Endodermal cell (in vitro differentiated cells): ENCODE results near the gene PLEKHM3. TPM values are rescaled to one million over a fixed set of nuclear protein-coding genes. Genes with fewer than 3 reads are reported as not detected.
A peak's percentile ranks its signal among the peaks of the same experiment; 100 is the strongest.

Experiments used
- DNase-seq: peaks from one replicate; pipeline ENCODE4 v3.0.0-alpha.2; 2017
- H3K27ac ChIP-seq: 2 replicates; pipeline ENCODE4 v1.5.1; 2013; ENCODE audit warnings: mild to moderate bottlenecking, low read depth, low read length, moderate library complexity
- H3K27me3 ChIP-seq: 2 replicates; pipeline ENCODE4 v1.6.1; 2013; ENCODE audit warnings: mild to moderate bottlenecking, low read length, moderate library complexity; ENCODE audit not compliant: insufficient read depth, control insufficient read depth, poor library complexity, severe bottlenecking
- H3K36me3 ChIP-seq: 2 replicates; pipeline ENCODE4 v1.7.0; 2013; ENCODE audit warnings: mild to moderate bottlenecking, low read length, moderate library complexity; ENCODE audit not compliant: control insufficient read depth, insufficient read depth
- H3K4me1 ChIP-seq: one replicate; pipeline ENCODE4 v1.7.0; 2013; ENCODE audit warnings: low read length; ENCODE audit not compliant: control insufficient read depth, insufficient read depth
- H3K4me3 ChIP-seq: 2 replicates; pipeline ENCODE4 v1.5.1; 2013; ENCODE audit warnings: mild to moderate bottlenecking, low read length, moderate library complexity
- H3K9ac ChIP-seq: 2 replicates; pipeline ENCODE4 v1.6.1; 2013; ENCODE audit warnings: mild to moderate bottlenecking, low read length, moderate library complexity; ENCODE audit not compliant: poor library complexity, severe bottlenecking; ENCODE audit errors: extremely low read depth
- H3K9me3 ChIP-seq: 2 replicates; pipeline ENCODE4 v1.6.1; 2013; ENCODE audit warnings: mild to moderate bottlenecking, low read length, moderate library complexity; ENCODE audit not compliant: control insufficient read depth
- H3K27ac Mint-ChIP-seq: 2 replicates; pipeline ENCODE4 v1.8.0; 2020; ENCODE audit warnings: mixed read lengths
- H3K27me3 Mint-ChIP-seq: 2 replicates; pipeline ENCODE4 v1.8.0; 2021; ENCODE audit warnings: mild to moderate bottlenecking, mixed read lengths; ENCODE audit not compliant: insufficient read depth
- H3K36me3 Mint-ChIP-seq: 2 replicates; pipeline ENCODE4 v1.8.0; 2020; ENCODE audit warnings: low read depth, mixed read lengths
- H3K4me1 Mint-ChIP-seq: 2 replicates; pipeline ENCODE4 v1.8.0; 2020; ENCODE audit warnings: mixed read lengths
- H3K4me3 Mint-ChIP-seq: 2 replicates; pipeline ENCODE4 v1.8.0; 2020; ENCODE audit warnings: mild to moderate bottlenecking, moderate library complexity, mixed read lengths
- H3K9me3 Mint-ChIP-seq: 2 replicates; pipeline ENCODE4 v1.8.0; 2020; ENCODE audit warnings: mild to moderate bottlenecking, mixed read lengths
- WGBS, 2 experiments: methylation state at CpG; one replicate each; pipeline versions ENCODE4 v1.1.5 to v1.1.7; 2013; ENCODE audit warnings: missing lambda C conversion rate in 2 of 2, mixed read lengths in 1 of 2; ENCODE audit not compliant: insufficient coverage in 1 of 2, insufficient read length in 1 of 2; 5-methylcytosine and 5-hydroxymethylcytosine counted together
- total RNA-seq, 2 donors: library from RNA; stranded (reverse); fragmentation: NEBNext Ultra II Directional in 1 of 2; extraction: Animal tissue kit (Norgen Biotek cat#: 25700) in 1 of 2; gene quantifications; 2 replicates in 1 of 2; 3 replicates in 1 of 2; pipeline ENCODE4 v1.2.1, GENCODE V29; 2021
- TF ChIP-seq, protein P1 (sequence below): fragments of 200-600 bp; sonication (generic); conservative IDR thresholded peaks from 2 replicates; pipeline ENCODE4 v1.5.0; 2021; ENCODE audit warnings: antibody characterized with exemption, mild to moderate bottlenecking

PLEKHM3 gene
- total RNA-seq, 2 donors from 2014 or later = 13.3 to 17.9 TPM

DNA sequence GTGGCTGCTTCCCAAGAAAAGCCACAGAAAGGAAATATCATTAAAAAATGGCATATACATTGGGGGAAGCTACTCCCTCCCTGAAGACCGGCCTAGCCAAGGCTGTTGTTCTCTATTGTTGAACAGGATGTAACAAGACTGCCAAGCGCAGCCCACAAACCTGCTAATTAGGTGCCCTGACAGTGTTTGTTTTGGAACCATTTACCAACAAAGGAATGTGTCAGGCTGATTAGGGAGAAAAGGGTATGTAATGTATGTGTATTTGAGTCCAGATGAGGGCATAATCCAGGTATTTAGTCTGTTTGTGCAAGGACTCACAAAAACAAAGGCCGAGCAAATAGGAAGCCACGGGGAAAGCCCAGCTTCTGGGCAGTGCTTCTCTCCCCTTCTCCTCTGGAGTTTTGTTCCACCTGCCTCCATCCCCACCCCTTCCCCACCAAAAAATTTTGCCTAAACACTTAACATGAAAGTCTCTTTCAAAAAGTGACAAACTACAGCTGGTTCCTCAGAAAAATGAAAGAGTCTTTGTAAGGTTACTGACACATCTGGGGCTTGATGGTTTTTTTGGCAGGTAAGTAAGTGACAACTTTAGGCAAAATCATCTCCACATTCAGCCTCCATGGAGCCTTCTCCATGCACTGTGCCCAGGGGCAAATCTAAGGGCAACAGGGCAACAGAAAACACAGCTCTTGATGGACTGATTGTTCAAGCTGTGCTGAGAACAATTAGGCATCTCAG is 177.4 kb downstream of the PLEKHM3 start:
- Histone ChIP-seq H3K4me1 (peaks cover 18% of the 10 kb centered on the region), H3K27me3 (no peaks in the 10 kb centered on the region), H3K27ac (peak overlapping the region; percentile 33), H3K9me3 (no peaks in the 10 kb centered on the region), H3K36me3 (no peaks in the 10 kb centered on the region), H3K9ac (peak overlapping the region; percentile 23), H3K4me3 (no peak overlapping the region)
- H3K36me3 Mint-ChIP-seq = peaks cover 2% of the 10 kb centered on the region
- WGBS, 2 experiments = 34 to 57% methylated on average over 3 to 4 of the region's 4 CpGs
- peak overlapping the region; percentile 27 for H3K4me3 Mint-ChIP-seq
- no peaks in the 10 kb centered on the region for H3K27me3 Mint-ChIP-seq
- peak overlapping the region; percentile 97 for H3K27ac Mint-ChIP-seq
- peaks cover 67% of the 10 kb centered on the region for H3K4me1 Mint-ChIP-seq
- H3K9me3 Mint-ChIP-seq = no peaks in the 10 kb centered on the region
- peak; percentile 84 for DNase-seq
- TF ChIP-seq, protein P1, sequence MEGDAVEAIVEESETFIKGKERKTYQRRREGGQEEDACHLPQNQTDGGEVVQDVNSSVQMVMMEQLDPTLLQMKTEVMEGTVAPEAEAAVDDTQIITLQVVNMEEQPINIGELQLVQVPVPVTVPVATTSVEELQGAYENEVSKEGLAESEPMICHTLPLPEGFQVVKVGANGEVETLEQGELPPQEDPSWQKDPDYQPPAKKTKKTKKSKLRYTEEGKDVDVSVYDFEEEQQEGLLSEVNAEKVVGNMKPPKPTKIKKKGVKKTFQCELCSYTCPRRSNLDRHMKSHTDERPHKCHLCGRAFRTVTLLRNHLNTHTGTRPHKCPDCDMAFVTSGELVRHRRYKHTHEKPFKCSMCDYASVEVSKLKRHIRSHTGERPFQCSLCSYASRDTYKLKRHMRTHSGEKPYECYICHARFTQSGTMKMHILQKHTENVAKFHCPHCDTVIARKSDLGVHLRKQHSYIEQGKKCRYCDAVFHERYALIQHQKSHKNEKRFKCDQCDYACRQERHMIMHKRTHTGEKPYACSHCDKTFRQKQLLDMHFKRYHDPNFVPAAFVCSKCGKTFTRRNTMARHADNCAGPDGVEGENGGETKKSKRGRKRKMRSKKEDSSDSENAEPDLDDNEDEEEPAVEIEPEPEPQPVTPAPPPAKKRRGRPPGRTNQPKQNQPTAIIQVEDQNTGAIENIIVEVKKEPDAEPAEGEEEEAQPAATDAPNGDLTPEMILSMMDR = no peak

DNA sequence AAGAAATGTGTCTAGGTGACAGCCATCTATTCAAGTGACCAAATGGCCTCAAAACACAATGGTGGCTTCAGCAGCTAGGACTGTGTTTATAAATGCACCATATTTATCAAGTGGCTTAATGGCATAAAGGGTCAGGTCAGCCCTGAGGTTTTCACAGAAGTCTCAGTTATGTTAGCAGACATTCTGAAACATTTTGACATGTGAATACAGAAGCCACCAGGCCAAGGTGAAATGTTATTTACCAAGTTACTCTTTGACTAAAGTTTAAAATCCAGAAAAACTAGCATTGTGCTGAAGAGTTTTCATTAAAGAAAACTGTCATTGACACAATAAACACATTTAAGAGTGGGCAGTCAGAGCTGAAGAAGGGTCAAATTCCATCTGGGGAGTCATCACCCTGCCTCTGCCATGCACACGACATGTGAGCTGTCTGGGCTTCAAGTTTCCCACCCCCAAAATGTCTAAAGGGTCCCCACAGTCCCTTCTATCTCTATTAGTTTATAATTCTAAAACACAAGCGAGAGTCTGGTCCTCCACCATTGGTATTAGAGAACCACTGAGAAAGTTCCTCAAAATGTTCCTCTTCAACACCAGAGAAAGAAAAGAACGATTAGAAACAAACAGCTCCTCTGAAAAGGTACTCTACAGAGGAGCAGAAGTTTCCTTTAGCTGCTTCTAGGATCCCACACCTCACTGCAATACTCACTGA is 178.1 kb downstream of the PLEKHM3 start:
- H3K9ac ChIP-seq = peak overlapping the region; percentile 23
- peaks cover 2% of the 10 kb centered on the region for H3K36me3 Mint-ChIP-seq
- H3K36me3 ChIP-seq = no peaks in the 10 kb centered on the region
- H3K4me1 Mint-ChIP-seq = peaks cover 64% of the 10 kb centered on the region
- no peaks in the 10 kb centered on the region for H3K27me3 Mint-ChIP-seq
- H3K27me3 ChIP-seq = no peaks in the 10 kb centered on the region
- peak overlapping the region; percentile 33 for H3K27ac ChIP-seq
- no peak for DNase-seq
- H3K4me1 ChIP-seq = peaks cover 18% of the 10 kb centered on the region
- no peak overlapping the region for H3K4me3 ChIP-seq
- H3K9me3 ChIP-seq = no peaks in the 10 kb centered on the region
- TF ChIP-seq, protein P1 = no peak
- H3K4me3 Mint-ChIP-seq = peak overlapping the region; percentile 27
- peak overlapping the region; percentile 97 for H3K27ac Mint-ChIP-seq
- no peaks in the 10 kb centered on the region for H3K9me3 Mint-ChIP-seq
- 75 to 100% methylated on average over 1 to 3 of the region's 3 CpGs for WGBS, 2 experiments

DNA sequence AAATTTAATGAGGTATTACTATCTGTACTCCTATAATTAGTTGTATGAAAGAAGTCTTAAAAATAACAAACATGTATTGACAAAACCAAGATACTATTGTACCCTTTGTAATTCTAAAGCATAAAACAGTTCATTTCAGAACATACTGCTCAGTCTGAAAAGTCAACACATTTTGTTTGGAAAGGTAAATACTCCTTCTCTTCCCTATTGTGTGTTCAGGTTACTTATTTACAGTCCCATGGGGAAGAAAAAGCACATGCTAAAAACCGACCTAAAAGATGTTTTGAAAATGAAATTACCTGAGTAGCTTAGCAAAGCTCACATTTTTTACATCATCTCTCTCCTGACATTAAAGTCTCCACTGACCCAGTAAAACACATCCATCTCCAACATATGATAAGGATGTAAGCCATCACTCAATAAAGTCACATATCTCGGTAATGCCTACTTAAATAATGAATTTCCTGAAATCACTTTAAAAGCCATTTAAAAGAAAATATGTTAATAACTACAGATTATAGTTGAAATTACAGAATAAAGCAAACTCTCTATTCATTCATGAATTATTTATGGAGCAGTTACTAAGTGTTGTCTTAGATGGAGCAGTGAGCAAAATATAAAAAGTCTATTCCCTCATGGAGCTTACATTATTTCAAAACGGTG is 180.0 kb downstream of the PLEKHM3 start:
- Histone ChIP-seq H3K36me3 (no peaks in the 10 kb centered on the region), H3K27ac (no peak overlapping the region), H3K4me1 (peaks cover 18% of the 10 kb centered on the region), H3K27me3 (no peaks in the 10 kb centered on the region), H3K9ac (no peak overlapping the region), H3K4me3 (no peak overlapping the region), H3K9me3 (no peaks in the 10 kb centered on the region)
- Mint-ChIP-seq H3K27ac (peak overlapping the region; percentile 89), H3K4me3 (no peak overlapping the region), H3K4me1 (peaks cover 48% of the 10 kb centered on the region), H3K27me3 (no peaks in the 10 kb centered on the region), H3K9me3 (no peaks in the 10 kb centered on the region), H3K36me3 (peaks cover 2% of the 10 kb centered on the region)
- 76 to 80% methylated on average over 2 to 3 of the region's 3 CpGs for WGBS, 2 experiments
- TF ChIP-seq, protein P1 = no peak
- no peak for DNase-seq
